Heart right ventricle (tissue), 16 donors: ENCODE data around the gene VGLL4. TPM values are rescaled to one million over a fixed set of nuclear protein-coding genes. Genes with fewer than 3 reads are reported as not detected.

Experiments used
- ATAC-seq, 8 donors: fragments of 200-7000 bp; cut with Tn5 transposase; one replicate each; pipeline ENCODE4 v1.9.1; 2020; ENCODE audit warnings: mild to moderate bottlenecking in 8 of 8, moderate library complexity in 8 of 8, moderate number of reproducible peaks in 1 of 8
- DNase-seq, 2 donors: peaks; one replicate each; pipeline ENCODE4 v3.0.0-alpha.2; 2020
- H3K27ac ChIP-seq, 10 donors: fragments of 200-600 bp; sonication (generic) in 2 of 10; one replicate each; pipeline versions ENCODE4 v1.5.0 to v1.8.0; 2020 to 2022; ENCODE audit warnings: mild to moderate bottlenecking in 3 of 10
- H3K27me3 ChIP-seq, 7 donors: fragments of 200-600 bp; one replicate each; pipeline ENCODE4 v1.8.0; 2021 to 2022; ENCODE audit warnings: mild to moderate bottlenecking in 2 of 7
- H3K36me3 ChIP-seq, 9 donors: fragments of 200-600 bp; sonication (generic) in 1 of 9; one replicate each; pipeline versions ENCODE4 v1.5.0 to v1.8.0; 2020 to 2022; ENCODE audit warnings: mild to moderate bottlenecking in 2 of 9
- H3K4me1 ChIP-seq, 9 donors: fragments of 200-600 bp; sonication (generic) in 1 of 9; one replicate each; pipeline versions ENCODE4 v1.5.0 to v1.8.0; 2020 to 2022; ENCODE audit warnings: mild to moderate bottlenecking in 4 of 9
- H3K4me3 ChIP-seq, 10 donors: fragments of 200-600 bp; sonication (generic) in 2 of 10; one replicate each; pipeline versions ENCODE4 v1.5.0 to v1.8.0; 2020 to 2022; ENCODE audit warnings: mild to moderate bottlenecking in 7 of 10, moderate library complexity in 2 of 10
- H3K9me3 ChIP-seq, 11 donors: fragments of 200-600 bp in 10 of 11; sonication (generic) in 2 of 11; one replicate each; pipeline versions ENCODE4 v1.5.0 to v1.8.0; 2013 to 2022; ENCODE audit warnings: mild to moderate bottlenecking in 2 of 11, control low read depth in 1 of 11, moderate library complexity in 1 of 11
- WGBS, 2 donors: extraction: QIAGEN DNeasy Blood & Tissue Kit; methylation state at CpG; one replicate each; pipeline ENCODE4 v1.1.7; 2013; ENCODE audit warnings: inconsistent platforms in 1 of 2; 5-methylcytosine and 5-hydroxymethylcytosine counted together
- intact Hi-C, 10 donors: fragments of 100-400 bp; cut with DNase I; formaldehyde crosslinking; loops; one replicate each; pipeline versions ENCODE4 v1.11.1 to v1.14.2; 2022
- polyA plus RNA-seq, 2 donors: library from polyadenylated mRNA; stranded (reverse); fragments of 200-250 nt; gene quantifications; one replicate each; pipeline ENCODE4 v1.2.3, GENCODE V29; 2013
- total RNA-seq, 10 donors: library from RNA; stranded (reverse); fragmentation: NEBNext Ultra II Directional in 3 of 10; extraction: Animal tissue kit (Norgen Biotek cat#: 25700) in 3 of 10; gene quantifications; one replicate each; pipeline versions ENCODE4 v1.2.1 to v1.2.4, GENCODE V29; 2021 to 2023
- TF ChIP-seq, protein P1 (sequence below), 9 donors: fragments of 200-600 bp; sonication (generic) in 2 of 9; IDR thresholded peaks; one replicate each; pipeline versions ENCODE4 v1.5.0 to v1.8.0; 2021 to 2022; ENCODE audit warnings: antibody characterized with exemption in 9 of 9, mild to moderate bottlenecking in 5 of 9, moderate library complexity in 1 of 9
- donor health status: Arrhythmogenic right ventricular cardiomyopathy.
- donor health status: ischemic (EF 13 %, LVEDD 7.1; RV severe dilation, severe dysfunction).
- donor health status: healthy with polysubstance abuse.
- donor health status: DM: no; HTN: yes; CAD: no.
- donor health status: DM: no; HTN: no; CAD: no.
- donor health status: ischemic (EF 25% LVEDD 6.9; RV normal size, moderate dysfunction).
- donor health status: ischemic (EF 25% LVEDD 5.7; RV mildly dilated, moderate dysfunction).
- donor health status: healthy.
- donor health status: DM: yes; HTN: yes; CAD: no.
- donor health status: Ischemic cardiomyopathy.
- donor health status: ischemic (EF 35%, LVEDD 5.7; RV mildly dilated, moderate dysfunction).
- donor health status: nonischemic (EF 11% LVEDD 7.7; RV severe dilation, severe dysfunction).
- donor health status: DM: yes; HTN: yes; CAD: no.
- donor health status: PGD.
- donor health status: ischemic (EF 29% LVEDD 5.4; RV normal size, mild dysfunction).
- donor health status: nonischemic (EF 23%, LVEDD 6.1; RV moderate dilation, normal function).

VGLL4 gene
- total and polyA plus RNA-seq, 12 donors: 14.5 to 46.1 (median 29.6) TPM

- H3K4me1 ChIP-seq: peaks cover 11 to 95% (median 54%) of the 10 kb centered on the region in 9 donors
- ATAC-seq: peak in 3 of 8 donors; percentile 5 to 10 (median 7)
- H3K9me3 ChIP-seq: no peaks in the 10 kb centered on the region
- H3K27me3 ChIP-seq: no peaks in the 10 kb centered on the region
- no peak for DNase-seq
- TF ChIP-seq, protein P1, sequence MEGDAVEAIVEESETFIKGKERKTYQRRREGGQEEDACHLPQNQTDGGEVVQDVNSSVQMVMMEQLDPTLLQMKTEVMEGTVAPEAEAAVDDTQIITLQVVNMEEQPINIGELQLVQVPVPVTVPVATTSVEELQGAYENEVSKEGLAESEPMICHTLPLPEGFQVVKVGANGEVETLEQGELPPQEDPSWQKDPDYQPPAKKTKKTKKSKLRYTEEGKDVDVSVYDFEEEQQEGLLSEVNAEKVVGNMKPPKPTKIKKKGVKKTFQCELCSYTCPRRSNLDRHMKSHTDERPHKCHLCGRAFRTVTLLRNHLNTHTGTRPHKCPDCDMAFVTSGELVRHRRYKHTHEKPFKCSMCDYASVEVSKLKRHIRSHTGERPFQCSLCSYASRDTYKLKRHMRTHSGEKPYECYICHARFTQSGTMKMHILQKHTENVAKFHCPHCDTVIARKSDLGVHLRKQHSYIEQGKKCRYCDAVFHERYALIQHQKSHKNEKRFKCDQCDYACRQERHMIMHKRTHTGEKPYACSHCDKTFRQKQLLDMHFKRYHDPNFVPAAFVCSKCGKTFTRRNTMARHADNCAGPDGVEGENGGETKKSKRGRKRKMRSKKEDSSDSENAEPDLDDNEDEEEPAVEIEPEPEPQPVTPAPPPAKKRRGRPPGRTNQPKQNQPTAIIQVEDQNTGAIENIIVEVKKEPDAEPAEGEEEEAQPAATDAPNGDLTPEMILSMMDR (IDR thresholded peaks at IDR 0.05): no peak
- intact Hi-C loops: loop anchor here in 3 of 10 donors (5.0 to 10.0 kb wide), 2 partner anchors 51 to 59 kb away; partner anchors contain the start of gene VGLL4 (in 2 of the 3)
- 32 to 48% methylated on average over 10 of the region's 10 CpGs for WGBS, 2 donors
- H3K4me3 ChIP-seq: peak overlapping the region in 1 of 10 donors; percentile 48
- H3K27ac ChIP-seq: peak overlapping the region in 9 of 10 donors; percentile 10 to 85 (median 66)
- peaks cover 0 to 13% (median 0%) of the 10 kb centered on the region in 9 donors for H3K36me3 ChIP-seq
These were observed 60.1 kb downstream of the VGLL4 start for GRCh38 chr3:11583638-11584046.

- DNase-seq: no peak
- intact Hi-C loops: loop anchor here in 3 of 10 donors (5.0 to 10.0 kb wide), 2 partner anchors 52 to 59 kb away; partner anchors contain the start of gene VGLL4 (in 2 of the 3)
- peak in 4 of 8 donors; percentile 28 to 58 (median 42) for ATAC-seq
- Histone ChIP-seq H3K27ac (peak overlapping the region in 9 of 10 donors; percentile 38 to 85 (median 74)), H3K4me1 (peaks cover 11 to 92% (median 50%) of the 10 kb centered on the region in 9 donors), H3K36me3 (peaks cover 0 to 13% (median 0%) of the 10 kb centered on the region in 9 donors), H3K4me3 (peak overlapping the region in 3 of 10 donors; percentile 46 to 51 (median 48)), H3K27me3 (no peaks in the 10 kb centered on the region), H3K9me3 (no peaks in the 10 kb centered on the region)
- TF ChIP-seq, protein P1 (IDR thresholded peaks at IDR 0.05): no peak
These were observed 60.5 kb downstream of the VGLL4 start for GRCh38 chr3:11583235-11583634.

DNA sequence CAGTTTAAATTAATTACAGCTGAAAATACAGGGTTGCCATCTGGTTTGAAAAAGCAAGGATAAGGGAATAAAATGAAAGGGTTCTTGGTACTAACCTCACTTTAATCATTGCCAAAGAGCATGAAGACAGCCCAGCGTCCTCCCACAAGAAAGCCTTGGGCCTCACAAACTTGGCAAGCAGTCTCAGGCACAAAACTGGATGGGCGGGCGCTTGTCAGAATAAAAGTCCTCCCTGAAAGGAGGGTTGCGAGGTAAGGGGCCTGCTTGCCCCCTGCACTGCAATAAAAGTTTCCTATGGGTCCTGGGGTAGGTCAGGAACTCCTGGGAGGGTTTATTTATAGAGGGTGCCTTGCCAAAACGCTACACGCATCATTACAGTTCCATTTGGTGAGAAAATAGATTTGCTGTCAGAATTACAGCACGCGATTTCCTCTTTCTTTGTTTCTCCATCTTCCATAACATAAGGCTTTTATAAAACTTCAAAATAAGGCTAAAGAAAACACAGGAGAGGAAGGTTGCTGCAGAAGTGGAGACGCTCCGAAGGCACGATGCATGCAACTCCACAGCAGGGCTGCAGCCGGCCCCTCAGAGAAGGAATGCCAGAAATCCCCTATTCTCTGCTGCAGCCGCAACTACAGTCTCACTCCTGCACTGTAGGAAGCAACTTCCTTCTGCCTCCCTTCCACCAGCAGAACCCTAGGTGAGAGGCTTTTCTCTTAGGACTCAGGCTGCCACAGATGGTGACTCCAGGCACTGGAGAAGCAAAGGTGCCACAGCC, 61.3 kb downstream of the VGLL4 start:
- H3K4me3 ChIP-seq: peak overlapping the region in 9 of 10 donors; percentile 6 to 51 (median 46)
- peaks cover 11 to 92% (median 53%) of the 10 kb centered on the region in 9 donors for H3K4me1 ChIP-seq
- peaks cover 0 to 13% (median 0%) of the 10 kb centered on the region in 9 donors for H3K36me3 ChIP-seq
- peak overlapping the region; percentile 5 to 85 (median 71) for H3K27ac ChIP-seq
- DNase-seq: peak; percentile 60 to 82
- intact Hi-C loops: loop anchor here in 3 of 10 donors (5.0 to 10.0 kb wide), 2 partner anchors 52 to 60 kb away; partner anchors contain the start of gene VGLL4 (in 2 of the 3)
- no peaks in the 10 kb centered on the region for H3K9me3 ChIP-seq
- no peaks in the 10 kb centered on the region for H3K27me3 ChIP-seq
- TF ChIP-seq, protein P1 (IDR thresholded peaks at IDR 0.05): no peak
- ATAC-seq: peak; percentile 80 to 92 (median 86)
- WGBS, 2 donors: 2 to 3% methylated on average over 13 of the region's 13 CpGs
